Hepatocyte (in vitro differentiated cells): ENCODE results near the gene RBBP8NL. TPM values are rescaled to one million over a fixed set of nuclear protein-coding genes. Genes with fewer than 3 reads are reported as not detected.
A peak's percentile ranks its signal among the peaks of the same experiment; 100 is the strongest.

Source experiments
- DNase-seq: peaks from one replicate; pipeline ENCODE4 v3.0.0-alpha.2; 2016; ENCODE audit warnings: low spot score
- H2AFZ ChIP-seq: fragments of 200-600 bp; sonication (generic); 2 replicates; pipeline ENCODE4 v1.6.0; 2016; ENCODE audit warnings: antibody characterized with exemption, mild to moderate bottlenecking
- H3K27ac ChIP-seq: fragments of 200-600 bp; sonication (generic); 2 replicates; pipeline ENCODE4 v1.5.1; 2016; ENCODE audit warnings: mild to moderate bottlenecking
- H3K27me3 ChIP-seq: fragments of 200-600 bp; sonication (generic); 2 replicates; pipeline ENCODE4 v1.6.1; 2016
- H3K36me3 ChIP-seq: fragments of 200-600 bp; sonication (generic); replicated peaks from 2 replicates; pipeline ENCODE4 v1.5.1; 2016; ENCODE audit warnings: low read depth; ENCODE audit not compliant: insufficient read depth
- H3K4me1 ChIP-seq: fragments of 200-600 bp; sonication (generic); 2 replicates; pipeline ENCODE4 v1.5.1; 2016; ENCODE audit warnings: mild to moderate bottlenecking, moderate library complexity; ENCODE audit not compliant: insufficient read depth
- H3K4me2 ChIP-seq: fragments of 200-600 bp; sonication (generic); 2 replicates; pipeline ENCODE4 v1.6.0; 2016
- H3K4me3 ChIP-seq: fragments of 200-600 bp; sonication (generic); 2 replicates; pipeline ENCODE4 v1.5.1; 2016; ENCODE audit warnings: mild to moderate bottlenecking
- H3K79me2 ChIP-seq: fragments of 200-600 bp; sonication (generic); 2 replicates; pipeline ENCODE4 v1.6.0; 2017; ENCODE audit warnings: mild to moderate bottlenecking
- H3K9me2 ChIP-seq: fragments of 200-600 bp; sonication (generic); replicated peaks from 2 replicates; pipeline ENCODE4 v1.6.0; 2017; ENCODE audit warnings: mild to moderate bottlenecking; ENCODE audit not compliant: insufficient read depth
- H3K9me3 ChIP-seq: fragments of 200-600 bp; sonication (generic); 2 replicates; pipeline ENCODE4 v1.5.1; 2016; ENCODE audit warnings: low read depth, mild to moderate bottlenecking
- H4K20me1 ChIP-seq: fragments of 200-600 bp; sonication (generic); 2 replicates; pipeline ENCODE4 v1.6.0; 2016; ENCODE audit warnings: mild to moderate bottlenecking; ENCODE audit not compliant: insufficient read depth, poor library complexity, severe bottlenecking
- CTCF ChIP-seq: fragments of 200-600 bp; sonication (generic); IDR thresholded peaks from 2 replicates; pipeline ENCODE4 v1.5.1; 2016; ENCODE audit warnings: antibody characterized with exemption, mild to moderate bottlenecking; ENCODE audit not compliant: poor library complexity
- EZH2 ChIP-seq: fragments of 200-600 bp; sonication (generic); IDR thresholded peaks from 2 replicates; pipeline ENCODE4 v1.6.1; 2016; ENCODE audit warnings: antibody characterized with exemption, mild to moderate bottlenecking, borderline replicate concordance
- EZH2phosphoT487 ChIP-seq: fragments of 200-600 bp; sonication (generic); IDR thresholded peaks from one replicate; pipeline ENCODE4 v1.6.1; 2018; ENCODE audit warnings: antibody characterized with exemption, mild to moderate bottlenecking, low read depth, moderate library complexity; ENCODE audit not compliant: unreplicated experiment, severe bottlenecking
- WGBS: methylation state at CpG from one replicate; pipeline ENCODE4 v1.1.6; 2016; ENCODE audit warnings: low lambda C conversion rate; ENCODE audit errors: missing lambda C conversion rate; 5-methylcytosine and 5-hydroxymethylcytosine counted together
- polyA plus RNA-seq: library from polyadenylated mRNA; unstranded; fragments of >200 nt; fragmentation: Nextera tagmentation; extraction: Ambion mirVana; gene quantifications from 2 replicates; pipeline ENCODE4 v1.2.1, GENCODE V29; 2016
- total RNA-seq: library from RNA; depleted of rRNA; stranded (reverse); fragments of >200 nt; gene quantifications from 2 replicates; pipeline ENCODE4 v1.2.3, GENCODE V29; 2014

RBBP8NL gene
- total and polyA plus RNA-seq, 2 experiments from 2014 or later, result 5.7 to 6.4 TPM

GRCh38 chr20:62407221-62407992, 19.9 kb downstream of the RBBP8NL start, which contains the start of gene CABLES2:
CABLES2 (minus strand) TSS chr20:62407285; CDS start chr20:62407276, 9 bp downstream.
- Histone ChIP-seq H3K27ac (peak within 1 kb of the TSS; percentile 73), H2AFZ (peak within 1 kb of the TSS; percentile 95), H3K4me2 (peak within 1 kb of the TSS; percentile 99), H3K9me2 (no peaks in the 10 kb centered on the region), H3K27me3 (no peaks in the 10 kb centered on the region), H3K4me1 (peaks cover 23% of the 10 kb centered on the region), H3K79me2 (peaks cover 38% of the 10 kb centered on the region), H3K9me3 (no peaks in the 10 kb centered on the region), H3K4me3 (peak within 1 kb of the TSS; percentile 70), H3K36me3 (no peaks in the 10 kb centered on the region), H4K20me1 (no peaks in the 10 kb centered on the region)
- 13% methylated on average over 33 of the region's 73 CpGs for WGBS
- peak; percentile 96 for DNase-seq
- TF ChIP-seq CTCF, result no peak
- no peak for TF ChIP-seq EZH2
- no peak for TF ChIP-seq EZH2phosphoT487

- peak overlapping the region; percentile 91 for H3K4me2 ChIP-seq
- H3K27me3 ChIP-seq, result no peaks in the 10 kb centered on the region
- H3K27ac ChIP-seq, result no peak overlapping the region
- no peaks in the 10 kb centered on the region for H3K9me3 ChIP-seq
- TF ChIP-seq EZH2 (no peak), CTCF (no peak), EZH2phosphoT487 (no peak)
- no peaks in the 10 kb centered on the region for H3K9me2 ChIP-seq
- H4K20me1 ChIP-seq, result no peaks in the 10 kb centered on the region
- WGBS, result 2% methylated on average over 9 of the region's 42 CpGs
- peaks cover 38% of the 10 kb centered on the region for H3K79me2 ChIP-seq
- H2AFZ ChIP-seq, result no peak overlapping the region
- no peaks in the 10 kb centered on the region for H3K36me3 ChIP-seq
- H3K4me1 ChIP-seq, result peaks cover 20% of the 10 kb centered on the region
- DNase-seq, result no peak
- peak overlapping the region; percentile 70 for H3K4me3 ChIP-seq
These were observed 20.6 kb downstream of the RBBP8NL start for GRCh38 chr20:62406635-62407176.

DNA sequence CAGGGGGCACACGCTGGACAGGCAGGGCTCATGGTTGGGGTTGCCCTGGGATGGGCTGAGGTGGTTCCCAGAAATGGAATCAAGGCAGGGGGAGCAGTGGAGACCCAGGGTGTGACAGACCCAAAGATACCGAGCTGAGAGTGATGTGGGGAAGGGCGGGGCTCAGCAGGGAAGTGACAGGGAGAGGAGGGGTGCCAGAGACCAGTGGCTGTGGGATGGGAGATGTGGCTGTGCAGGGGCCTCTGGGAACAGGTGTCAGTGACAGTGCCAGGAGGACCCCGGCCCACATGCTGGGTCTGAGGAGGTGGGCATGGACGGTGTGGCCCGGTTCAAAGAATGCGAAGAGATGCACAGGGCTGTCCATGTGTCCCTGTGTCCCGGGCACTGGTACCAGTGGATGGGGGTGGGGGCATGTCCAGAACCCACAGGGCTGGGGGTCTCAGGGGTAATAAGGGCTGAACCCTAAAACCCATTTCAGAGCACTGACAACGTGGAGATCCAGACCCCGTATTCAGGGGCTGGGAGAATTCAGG, 21.3 kb downstream of the RBBP8NL start:
- Histone ChIP-seq H3K4me2 (peak overlapping the region; percentile 91), H3K4me1 (peaks cover 20% of the 10 kb centered on the region), H3K4me3 (peak overlapping the region; percentile 70), H3K79me2 (peaks cover 38% of the 10 kb centered on the region), H3K9me3 (no peaks in the 10 kb centered on the region), H3K9me2 (no peaks in the 10 kb centered on the region), H4K20me1 (no peaks in the 10 kb centered on the region), H3K27ac (no peak overlapping the region), H3K36me3 (no peaks in the 10 kb centered on the region), H2AFZ (no peak overlapping the region), H3K27me3 (no peaks in the 10 kb centered on the region)
- WGBS, result 80% methylated on average over 10 of the region's 10 CpGs
- DNase-seq, result no peak
- TF ChIP-seq EZH2phosphoT487 (no peak), EZH2 (no peak), CTCF (no peak)
